PC-9 (cell line): ENCODE data around the gene SMAD6. TPM values are rescaled to one million over a fixed set of nuclear protein-coding genes. Genes with fewer than 3 reads are reported as not detected.

ENCODE experiments used
- BruUV-seq: library from RNA; stranded (reverse); fragments of 400-500 nt; replicated peaks from 2 replicates; lab custom pipeline; 2021; lab: Mats Ljungman, UMichigan
- CTCF ChIA-PET: fragments of 300-600 bp; sonication (Branson Sonifier 250); formaldehyde crosslinking; loops from one replicate; lab custom pipeline; 2022; ENCODE audit warnings: antibody characterized with exemption; lab: Charles Lee
- POLR2A ChIA-PET: fragments of 300-600 bp; sonication (Branson Sonifier 250); formaldehyde crosslinking; loops from one replicate; lab custom pipeline; 2022; ENCODE audit warnings: antibody characterized with exemption; ENCODE audit not compliant: unreplicated experiment; lab: Charles Lee
- DNase-seq, 2 experiments: peaks; one replicate each; pipeline versions ENCODE4 v3.0.0 to v3.0.0-alpha.2; 2015 to 2022; ENCODE audit warnings: mixed read lengths in 1 of 2
- H2AFZ ChIP-seq: fragments of 200-600 bp; sonication (generic); 2 replicates; pipeline ENCODE4 v1.8.1; 2017; ENCODE audit warnings: antibody characterized with exemption
- H3F3A ChIP-seq: fragments of 200-600 bp; sonication (generic); 2 replicates; pipeline ENCODE4 v1.8.1; 2017; ENCODE audit warnings: antibody characterized with exemption, mild to moderate bottlenecking, low read depth; ENCODE audit not compliant: insufficient read depth
- H3K27ac ChIP-seq: fragments of 200-600 bp; sonication (generic); 2 replicates; pipeline ENCODE4 v1.6.1; 2016; ENCODE audit warnings: mixed run types
- H3K27me3 ChIP-seq: fragments of 200-600 bp; sonication (generic); 2 replicates; pipeline ENCODE4 v1.6.1; 2016; ENCODE audit warnings: low read depth, mixed run types; ENCODE audit not compliant: insufficient read depth
- H3K36me3 ChIP-seq: fragments of 200-600 bp; sonication (generic); 2 replicates; pipeline ENCODE4 v1.6.1; 2016; ENCODE audit warnings: low read depth, mixed run types
- H3K4me1 ChIP-seq: fragments of 200-600 bp; sonication (generic); replicated peaks from 2 replicates; pipeline ENCODE4 v1.6.1; 2016; ENCODE audit warnings: mixed run types; ENCODE audit not compliant: insufficient read depth
- H3K4me2 ChIP-seq: fragments of 200-600 bp; sonication (generic); 2 replicates; pipeline ENCODE4 v1.6.1; 2017; ENCODE audit warnings: mixed run types
- H3K4me3 ChIP-seq: fragments of 200-600 bp; sonication (generic); 2 replicates; pipeline ENCODE4 v1.6.1; 2016; ENCODE audit warnings: mixed run types
- H3K79me2 ChIP-seq: fragments of 200-600 bp; sonication (generic); 2 replicates; pipeline ENCODE4 v1.6.1; 2017; ENCODE audit warnings: low read depth, mixed run types
- H3K9me2 ChIP-seq: fragments of 200-600 bp; sonication (generic); 2 replicates; pipeline ENCODE4 v1.8.1; 2017; ENCODE audit warnings: mild to moderate bottlenecking; ENCODE audit not compliant: insufficient read depth
- H3K9me3 ChIP-seq: fragments of 200-600 bp; sonication (generic); 2 replicates; pipeline ENCODE4 v1.8.1; 2016; ENCODE audit warnings: low read depth; ENCODE audit not compliant: insufficient read depth
- H4K20me1 ChIP-seq: fragments of 200-600 bp; sonication (generic); 2 replicates; pipeline ENCODE4 v1.8.1; 2017; ENCODE audit not compliant: insufficient read depth
- EZH2 ChIP-seq: fragments of 200-600 bp; sonication (generic); IDR thresholded peaks from 2 replicates; pipeline ENCODE4 v1.8.0; 2017; ENCODE audit warnings: antibody characterized with exemption, low read depth
- intact Hi-C: fragments of 100-400 bp; cut with micrococcal nuclease; formaldehyde crosslinking; loops from one replicate; pipeline ENCODE4 v1.10.0; 2022; ENCODE audit not compliant: unreplicated experiment
- total RNA-seq: library from RNA; stranded (reverse); gene quantifications from 2 replicates; pipeline ENCODE4 v1.2.3, GENCODE V29; 2021
- TF ChIP-seq, protein P1 (sequence below): fragments of 200-600 bp; sonication (generic); conservative IDR thresholded peaks from 2 replicates; pipeline ENCODE4 v1.6.1; 2017; ENCODE audit warnings: mixed run types, antibody characterized with exemption, mild to moderate bottlenecking, moderate library complexity

Gene SMAD6
- total RNA-seq, 1 experiment from 2014 or later: 7.1 TPM

DNA sequence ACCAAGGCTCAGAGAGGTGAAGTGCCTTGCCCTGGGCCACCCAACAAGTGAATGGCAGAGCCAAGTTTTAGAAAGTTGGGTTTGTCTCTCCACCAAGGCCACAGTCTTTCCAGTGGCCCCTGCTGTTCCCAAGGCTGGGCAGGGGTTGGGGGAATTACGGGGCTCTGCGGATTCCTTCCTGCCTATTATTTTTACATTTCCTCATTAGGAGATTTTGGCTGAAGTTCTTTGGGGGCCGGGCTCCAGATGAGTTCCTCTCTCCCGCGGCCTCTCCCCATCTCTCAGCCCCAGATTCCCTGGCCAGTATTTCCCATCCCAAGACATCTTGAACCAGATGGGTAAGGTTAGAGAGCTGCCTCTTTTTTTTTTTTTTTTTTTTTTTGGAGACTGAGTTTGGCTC, 44.0 kb upstream of the SMAD6 start:
- H3K27ac ChIP-seq: no peak overlapping the region
- no peak overlapping the region for H3K4me3 ChIP-seq
- no peaks in the 10 kb centered on the region for H3K36me3 ChIP-seq
- H2AFZ ChIP-seq: no peak overlapping the region
- no peak overlapping the region for H3K4me2 ChIP-seq
- DNase-seq: no peak
- H3F3A ChIP-seq: peaks cover 4% of the 10 kb centered on the region; the same call in 1 of the 2 replicates
- TF ChIP-seq, protein P1, sequence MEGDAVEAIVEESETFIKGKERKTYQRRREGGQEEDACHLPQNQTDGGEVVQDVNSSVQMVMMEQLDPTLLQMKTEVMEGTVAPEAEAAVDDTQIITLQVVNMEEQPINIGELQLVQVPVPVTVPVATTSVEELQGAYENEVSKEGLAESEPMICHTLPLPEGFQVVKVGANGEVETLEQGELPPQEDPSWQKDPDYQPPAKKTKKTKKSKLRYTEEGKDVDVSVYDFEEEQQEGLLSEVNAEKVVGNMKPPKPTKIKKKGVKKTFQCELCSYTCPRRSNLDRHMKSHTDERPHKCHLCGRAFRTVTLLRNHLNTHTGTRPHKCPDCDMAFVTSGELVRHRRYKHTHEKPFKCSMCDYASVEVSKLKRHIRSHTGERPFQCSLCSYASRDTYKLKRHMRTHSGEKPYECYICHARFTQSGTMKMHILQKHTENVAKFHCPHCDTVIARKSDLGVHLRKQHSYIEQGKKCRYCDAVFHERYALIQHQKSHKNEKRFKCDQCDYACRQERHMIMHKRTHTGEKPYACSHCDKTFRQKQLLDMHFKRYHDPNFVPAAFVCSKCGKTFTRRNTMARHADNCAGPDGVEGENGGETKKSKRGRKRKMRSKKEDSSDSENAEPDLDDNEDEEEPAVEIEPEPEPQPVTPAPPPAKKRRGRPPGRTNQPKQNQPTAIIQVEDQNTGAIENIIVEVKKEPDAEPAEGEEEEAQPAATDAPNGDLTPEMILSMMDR: no peak
- TF ChIP-seq EZH2: no peak
- H4K20me1 ChIP-seq: no peaks in the 10 kb centered on the region
- ChIA-PET CTCF (no interaction called here), POLR2A (interaction anchor here (0.6 kb wide), 1 partner anchor 55 kb away, joined by 3 read pairs; no protein-coding TSS in a partner anchor)
- no peaks in the 10 kb centered on the region for H3K79me2 ChIP-seq
- no peaks in the 10 kb centered on the region for H3K9me2 ChIP-seq
- no TSS peak for BruUV-seq
- H3K9me3 ChIP-seq: no peaks in the 10 kb centered on the region
- intact Hi-C loops: no loop called here
- peaks cover 9% of the 10 kb centered on the region; the same call in 1 of the 2 replicates for H3K4me1 ChIP-seq
- H3K27me3 ChIP-seq: no peaks in the 10 kb centered on the region

DNA sequence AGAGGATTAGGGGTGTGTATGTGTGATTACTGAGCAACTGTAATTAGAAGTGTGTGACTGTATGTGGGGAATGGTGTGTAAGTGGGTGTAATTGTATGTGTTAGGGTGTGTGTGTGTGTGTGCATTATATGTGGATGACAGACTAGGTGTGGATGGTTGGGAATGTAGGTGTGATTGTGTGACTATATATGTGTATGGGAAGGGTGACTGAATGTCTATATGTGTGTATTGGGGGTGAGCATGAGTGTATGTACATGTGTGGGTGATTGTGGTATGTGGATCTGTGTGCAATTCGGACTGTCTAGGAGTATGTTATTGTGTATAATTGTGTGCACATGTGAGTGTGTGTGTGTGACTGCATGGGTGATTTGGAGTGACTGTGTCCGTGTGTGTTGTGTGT, 43.2 kb upstream of the SMAD6 start:
- H3K4me3 ChIP-seq: no peak overlapping the region
- intact Hi-C loops: no loop called here
- H3F3A ChIP-seq: peaks cover 4% of the 10 kb centered on the region; the same call in 1 of the 2 replicates
- H2AFZ ChIP-seq: no peak overlapping the region
- peaks cover 9% of the 10 kb centered on the region; the same call in 1 of the 2 replicates for H3K4me1 ChIP-seq
- H4K20me1 ChIP-seq: no peaks in the 10 kb centered on the region
- no peak overlapping the region for H3K4me2 ChIP-seq
- no peak for TF ChIP-seq EZH2
- TF ChIP-seq, protein P1: no peak
- BruUV-seq: no TSS peak
- DNase-seq: no peak
- no peaks in the 10 kb centered on the region for H3K9me3 ChIP-seq
- H3K27me3 ChIP-seq: no peaks in the 10 kb centered on the region
- no peaks in the 10 kb centered on the region for H3K9me2 ChIP-seq
- CTCF ChIA-PET: interaction anchor here (0.9 kb wide), 1 partner anchor 8 kb away, joined by 4 read pairs; no protein-coding TSS in a partner anchor
- no peak overlapping the region for H3K27ac ChIP-seq
- POLR2A ChIA-PET: interaction anchor here (0.6 kb wide), 1 partner anchor 54 kb away, joined by 3 read pairs; no protein-coding TSS in a partner anchor
- H3K79me2 ChIP-seq: no peaks in the 10 kb centered on the region
- H3K36me3 ChIP-seq: no peaks in the 10 kb centered on the region

DNA sequence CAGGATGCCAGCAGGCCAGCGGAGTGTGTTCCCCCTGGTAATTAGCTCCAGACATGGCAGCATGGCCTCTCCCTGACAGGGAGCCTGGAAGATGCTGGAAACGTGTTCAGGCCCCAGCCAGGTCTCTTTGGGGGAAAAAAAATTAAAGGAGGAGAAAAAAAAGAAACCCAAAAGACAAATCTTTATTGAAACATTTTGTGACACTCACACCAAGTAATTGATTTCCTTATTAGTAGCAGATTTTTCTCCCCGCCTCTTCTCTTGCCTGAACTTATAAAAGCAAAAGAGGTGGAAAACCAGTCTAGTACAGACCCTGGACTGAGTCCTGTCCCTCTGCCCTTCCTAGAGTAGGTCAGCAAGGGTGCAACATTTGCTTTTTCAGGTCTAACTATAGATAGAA, 42.7 kb upstream of the SMAD6 start:
- no peak for DNase-seq

More for the DNA sequence above, 42.7 kb upstream of the SMAD6 start:
- TF ChIP-seq, protein P1: no peak
- TF ChIP-seq EZH2: no peak
- Histone ChIP-seq H3K4me2 (no peak overlapping the region), H3K79me2 (no peaks in the 10 kb centered on the region), H2AFZ (no peak overlapping the region), H3K36me3 (no peaks in the 10 kb centered on the region), H3K4me3 (no peak overlapping the region), H3K9me3 (no peaks in the 10 kb centered on the region), H3K4me1 (peaks cover 9% of the 10 kb centered on the region; the same call in 1 of the 2 replicates), H3F3A (peaks cover 4% of the 10 kb centered on the region; the same call in 1 of the 2 replicates), H3K27ac (no peak overlapping the region), H3K9me2 (no peaks in the 10 kb centered on the region), H3K27me3 (no peaks in the 10 kb centered on the region), H4K20me1 (no peaks in the 10 kb centered on the region)
- ChIA-PET CTCF (interaction anchor here (0.9 kb wide), 1 partner anchor 9 kb away, joined by 4 read pairs; no protein-coding TSS in a partner anchor), POLR2A (no interaction called here)
- intact Hi-C loops: no loop called here
- no TSS peak for BruUV-seq
